Kidney glomerular epithelial cell (primary cell): ENCODE measurements around the gene TMEM187.
A peak's percentile ranks its signal among the peaks of the same experiment; 100 is the strongest.

Source experiments
- DNase-seq: peaks from one replicate; lab custom pipeline; 2025; lab: John Stamatoyannopoulos, UW

The TMEM187 gene

GRCh38 chrX:153934762-153935325 lies 37.7 kb upstream of the TMEM187 start, which contains the start of gene NAA10:
Gene NAA10, minus strand, starts transcription at chrX:153935037. Its CDS starts 133 bp downstream, at chrX:153934904.
- DNase-seq, result peak; percentile 12

GRCh38 chrX:153935326-153935851 lies 37.2 kb upstream of the TMEM187 start:
- no peak for DNase-seq

- DNase-seq, result no peak
Measured at GRCh38 chrX:153937056-153937455, 35.5 kb upstream of the TMEM187 start.

GRCh38 chrX:153938226-153938786 lies 34.2 kb upstream of the TMEM187 start:
- DNase-seq, result no peak

GRCh38 chrX:153939573-153939972 lies 33.0 kb upstream of the TMEM187 start:
- no peak for DNase-seq

- DNase-seq, result no peak
Measured at GRCh38 chrX:153941336-153942252, 31.0 kb upstream of the TMEM187 start.

- no peak for DNase-seq
Measured at GRCh38 chrX:153944140-153944799, 28.3 kb upstream of the TMEM187 start, which contains the start of gene RENBP. Gene RENBP, minus strand, starts transcription at chrX:153944643. Its CDS starts 33 bp downstream, at chrX:153944610.

- no peak for DNase-seq
Measured at GRCh38 chrX:153944800-153945150, 27.8 kb upstream of the TMEM187 start.

GRCh38 chrX:153945956-153946943 lies 26.3 kb upstream of the TMEM187 start:
- no peak for DNase-seq

GRCh38 chrX:153947009-153947769 lies 25.4 kb upstream of the TMEM187 start:
- peak; percentile 29 for DNase-seq

- DNase-seq, result no peak
Measured at GRCh38 chrX:153948002-153948466, 24.5 kb upstream of the TMEM187 start.

GRCh38 chrX:153948847-153949805 lies 23.4 kb upstream of the TMEM187 start:
- no peak for DNase-seq

GRCh38 chrX:153950127-153950526 lies 22.4 kb upstream of the TMEM187 start:
- DNase-seq, result no peak

GRCh38 chrX:153951683-153952372 lies 20.7 kb upstream of the TMEM187 start:
- DNase-seq, result no peak

GRCh38 chrX:153952373-153953026 lies 20.1 kb upstream of the TMEM187 start:
- no peak for DNase-seq

GRCh38 chrX:153953342-153953830 lies 19.2 kb upstream of the TMEM187 start:
- DNase-seq, result peak; percentile 16

GRCh38 chrX:153953892-153954557 lies 18.5 kb upstream of the TMEM187 start:
- no peak for DNase-seq
